ENCODE measurements around the gene LGR4. TPM values are rescaled to one million over a fixed set of nuclear protein-coding genes. Genes with fewer than 3 reads are reported as not detected.

Gene LGR4
- total RNA-seq, 1 donor from 2014 or later: 50.6 TPM

DNA sequence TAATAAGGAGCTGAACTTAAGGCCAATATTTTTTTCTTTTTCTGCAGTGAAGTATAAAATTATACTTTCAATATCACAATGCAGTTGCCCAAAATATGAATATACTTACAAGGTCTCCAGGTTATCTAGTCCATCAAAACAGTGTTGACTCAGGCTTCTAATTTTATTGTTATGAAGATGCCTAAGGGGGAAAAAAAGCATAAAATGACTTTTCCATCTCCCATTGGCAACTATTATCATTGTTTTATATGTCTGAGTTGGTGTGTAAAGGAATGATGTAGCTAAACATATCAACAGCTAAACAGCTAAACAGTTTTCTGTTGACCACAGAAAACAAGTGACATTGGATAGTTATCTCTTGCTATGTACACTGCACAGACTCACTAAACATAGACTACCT lies 88.4 kb downstream of the LGR4 start:
- DNase-seq (ENCODE audit: low spot score): no peak

- no peak for DNase-seq (ENCODE audit: low spot score)
These were observed 88.9 kb downstream of the LGR4 start for GRCh38 chr11:27383645-27384044.

DNA sequence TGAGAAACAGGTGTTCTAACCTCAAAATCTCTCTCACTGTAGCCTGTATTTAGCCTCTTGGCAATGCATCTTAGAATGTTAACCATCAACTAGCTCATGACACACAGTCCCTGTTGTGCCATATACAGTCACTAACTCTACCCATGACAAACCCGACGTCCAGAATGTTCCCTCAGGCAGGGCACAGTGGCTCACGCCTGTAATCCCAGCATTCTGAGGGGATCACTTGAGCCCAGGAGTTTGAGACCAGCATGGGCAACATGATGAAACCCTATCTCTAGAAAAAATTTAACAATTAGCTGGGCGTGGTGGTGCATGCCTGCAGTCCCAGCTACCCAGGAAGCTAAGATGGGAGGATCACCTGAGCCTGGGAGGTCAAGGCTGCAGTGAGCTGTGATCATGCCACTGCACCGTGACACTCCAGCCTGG lies 91.3 kb downstream of the LGR4 start:
- no peak for DNase-seq (ENCODE audit: low spot score)

GRCh38 chr11:27380771-27381170 lies 91.8 kb downstream of the LGR4 start:
- no peak for DNase-seq (ENCODE audit: low spot score)

DNA sequence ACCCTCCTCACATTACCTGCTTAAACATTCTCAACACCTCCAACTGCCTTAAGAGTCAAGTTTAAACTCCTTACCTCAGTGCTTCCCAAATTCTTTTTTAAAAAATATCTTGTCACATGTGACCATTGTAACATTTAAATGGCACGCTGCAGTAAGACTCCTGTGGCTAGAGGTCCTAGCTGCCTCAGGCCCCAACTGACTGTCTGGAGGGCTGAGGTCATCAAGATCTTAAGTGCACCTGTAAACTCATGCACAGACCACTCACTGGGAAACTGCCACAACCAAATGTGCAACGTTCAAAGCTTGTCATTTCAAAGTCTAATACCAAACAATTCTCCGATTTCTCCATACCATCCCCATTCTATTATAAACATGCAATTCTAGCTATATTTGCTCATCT lies 93.1 kb downstream of the LGR4 start:
- no peak for DNase-seq (ENCODE audit: low spot score)

DNA sequence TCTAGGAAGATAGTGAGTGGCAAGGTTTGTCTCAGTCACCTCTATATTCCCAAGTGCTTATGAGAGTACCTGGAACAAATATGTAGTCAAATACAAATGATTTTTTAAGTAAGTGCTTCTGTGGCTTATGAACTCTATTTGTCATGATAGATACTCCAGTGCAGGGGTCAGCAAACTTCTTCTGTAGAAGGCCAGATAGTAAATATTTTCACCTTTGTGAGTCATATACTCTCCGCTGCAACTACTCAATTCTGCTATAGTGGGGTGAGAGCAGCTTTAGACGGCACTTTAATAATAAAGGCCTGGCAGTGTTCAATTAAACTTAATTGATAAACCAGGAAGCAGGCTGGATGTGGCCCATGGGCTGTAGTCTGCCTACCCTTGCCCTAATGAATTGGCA lies 97.2 kb downstream of the LGR4 start:
- no peak for DNase-seq (ENCODE audit: low spot score)

DNA sequence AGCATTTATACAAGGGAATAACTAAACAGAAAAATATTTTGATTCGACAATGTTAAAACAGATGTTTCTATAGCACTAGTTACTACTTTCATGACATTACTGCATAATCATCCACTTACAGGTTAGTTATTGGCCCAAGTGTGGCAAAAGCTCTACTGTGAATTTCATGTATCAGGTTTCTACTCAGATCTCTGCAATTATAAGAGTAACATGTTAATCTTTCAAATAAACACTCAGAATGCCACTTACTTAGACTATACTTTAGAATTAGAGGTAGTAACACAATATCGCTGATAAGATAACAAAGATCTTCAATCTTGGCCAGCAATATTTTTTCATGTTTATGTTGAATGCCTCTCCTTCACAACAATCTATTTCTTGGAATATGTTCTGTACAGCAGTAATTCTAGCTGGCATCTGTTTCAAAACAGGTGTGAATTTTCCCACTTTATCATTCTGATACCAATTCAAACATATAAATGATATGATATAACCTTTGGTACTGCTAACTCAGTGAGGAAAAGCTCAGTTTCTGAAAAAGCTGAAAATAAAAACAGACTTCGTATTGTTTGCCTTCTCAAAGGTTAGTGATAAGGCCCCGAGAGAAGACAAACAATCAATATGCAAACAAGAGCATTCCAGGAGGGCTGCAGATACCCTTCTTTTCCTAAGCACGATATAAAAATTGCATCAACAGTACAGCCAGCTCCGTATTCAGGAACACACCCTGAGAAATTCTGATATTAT lies 98.6 kb downstream of the LGR4 start:
- no peak for DNase-seq (ENCODE audit: low spot score)

GRCh38 chr11:27373392-27373791 lies 99.2 kb downstream of the LGR4 start:
- no peak for DNase-seq (ENCODE audit: low spot score)

DNA sequence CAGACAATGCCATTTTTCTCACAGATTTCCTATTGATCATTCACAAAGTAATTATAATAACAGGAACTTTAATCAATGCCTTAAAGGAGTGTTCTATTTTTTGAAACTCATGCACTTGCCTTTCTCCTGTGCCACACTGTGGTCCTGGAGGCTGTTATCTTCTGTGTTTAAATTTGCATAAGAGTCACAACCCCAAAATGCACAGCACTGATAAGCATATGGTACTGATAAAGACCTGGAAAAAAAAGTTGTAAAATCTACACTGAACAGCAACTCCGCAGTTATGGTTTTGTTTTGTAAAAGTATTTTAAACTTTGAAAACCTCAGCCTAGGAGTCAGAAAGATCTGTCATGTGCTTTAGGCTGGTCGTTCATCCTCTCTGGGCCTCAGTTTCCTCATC lies 100.4 kb downstream of the LGR4 start:
- no peak for DNase-seq (ENCODE audit: low spot score)

GRCh38 chr11:27371489-27371888 lies 101.1 kb downstream of the LGR4 start:
- DNase-seq (ENCODE audit: low spot score): no peak

- DNase-seq (ENCODE audit: low spot score): no peak
These were observed 102.2 kb downstream of the LGR4 start for GRCh38 chr11:27370374-27370773.

- no peak for DNase-seq (ENCODE audit: low spot score)
These were observed 104.7 kb downstream of the LGR4 start for GRCh38 chr11:27367881-27368280.

GRCh38 chr11:27363576-27364117 lies 108.9 kb downstream of the LGR4 start:
- DNase-seq (ENCODE audit: low spot score): no peak

DNA sequence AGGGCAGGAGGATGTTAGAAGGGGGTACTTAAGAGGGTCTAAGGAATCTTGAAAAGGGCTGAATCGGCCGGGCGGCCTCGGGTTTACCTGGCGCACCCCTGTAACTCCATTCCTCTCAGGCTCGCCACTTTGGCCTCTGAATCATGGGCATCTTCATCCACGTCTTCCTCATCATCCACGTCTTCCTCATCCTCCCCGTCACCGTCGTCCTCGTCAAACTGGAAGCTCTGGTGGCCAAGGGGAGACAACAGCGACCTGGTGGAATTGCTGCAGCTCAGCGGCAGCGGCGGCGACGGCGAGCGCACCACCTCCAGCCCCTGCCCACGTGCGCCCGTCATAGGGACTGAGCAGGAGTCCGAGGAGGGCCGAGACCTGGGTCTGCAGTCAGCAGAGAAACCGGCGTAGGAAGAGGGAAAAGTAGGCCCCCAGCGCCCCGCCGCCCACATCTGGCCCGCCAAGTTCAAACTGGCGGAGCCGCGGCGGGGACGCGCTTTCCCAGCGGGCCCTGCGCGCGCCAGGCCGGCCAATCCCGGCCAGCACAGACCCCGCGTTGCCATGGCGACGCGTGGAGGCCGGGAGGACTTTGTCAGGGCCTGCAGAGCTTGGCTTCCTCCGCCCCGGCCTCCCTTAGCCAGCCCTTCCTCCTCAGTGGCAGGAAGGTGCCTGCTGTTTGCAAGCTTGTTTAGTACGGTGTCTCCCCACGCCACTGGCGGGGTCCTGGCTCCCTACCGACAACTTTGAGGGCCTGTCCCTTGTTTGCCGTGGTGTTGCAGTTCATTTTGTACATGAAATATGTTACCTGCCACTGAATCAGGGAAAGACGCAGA lies 109.6 kb downstream of the LGR4 start, which contains the start of gene CCDC34:
Gene CCDC34, minus strand, starts transcription at position 467 of the 827 bp plus-strand sequence. Its CDS starts 21 bp downstream, at position 446.
- DNase-seq (ENCODE audit: low spot score): peak; percentile 95

GRCh38 chr11:27361649-27362431 lies 110.8 kb downstream of the LGR4 start:
- DNase-seq (ENCODE audit: low spot score): no peak

- no peak for DNase-seq (ENCODE audit: low spot score)
These were observed 114.3 kb downstream of the LGR4 start for GRCh38 chr11:27358296-27358695.

DNA sequence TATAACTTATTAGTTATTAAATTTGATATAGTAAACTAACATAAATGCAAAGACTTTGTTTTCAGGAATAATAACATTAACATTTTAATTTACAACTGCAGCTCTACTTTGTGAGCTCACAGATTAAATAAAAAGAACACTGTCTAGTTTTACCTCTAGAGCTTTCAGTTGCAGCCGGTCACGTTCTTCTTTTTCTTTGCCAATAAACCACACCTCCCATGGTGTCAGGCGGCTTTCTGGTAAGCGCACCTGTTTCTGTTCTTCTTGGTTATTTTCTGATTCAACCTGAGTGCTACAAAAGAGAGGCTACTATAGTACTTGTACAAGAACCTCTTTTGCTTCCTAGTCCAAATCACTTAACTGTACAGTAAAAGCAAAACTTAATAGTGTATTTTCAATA lies 115.3 kb downstream of the LGR4 start:
- no peak for DNase-seq (ENCODE audit: low spot score)

DNA sequence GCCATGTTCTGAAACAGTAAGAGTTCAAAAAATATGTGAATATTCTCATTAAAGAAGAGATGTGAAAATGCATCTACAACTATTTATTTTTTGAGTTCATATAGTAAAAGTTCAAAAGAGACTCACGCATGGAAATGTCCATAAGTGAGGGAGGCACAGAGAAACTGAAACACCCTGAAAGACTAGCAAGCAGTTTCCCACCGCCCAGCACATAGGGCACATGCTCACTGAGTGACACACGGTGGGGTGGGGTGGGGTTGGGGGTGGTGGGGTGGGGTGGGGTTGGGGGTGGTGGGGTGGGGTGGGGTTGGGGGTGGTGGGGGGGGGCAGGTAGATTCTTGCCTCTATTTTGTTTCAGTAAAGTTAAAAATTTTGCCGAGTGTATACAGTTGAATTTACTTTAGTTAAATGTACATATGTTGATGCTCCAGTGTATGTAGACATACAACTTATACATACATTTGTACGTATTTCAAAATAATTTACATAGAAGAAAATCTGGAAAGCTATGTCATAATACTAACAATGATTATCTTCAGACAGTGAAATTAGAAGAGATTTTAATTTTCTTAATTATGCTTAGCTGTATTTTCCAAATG lies 115.9 kb downstream of the LGR4 start:
- DNase-seq (ENCODE audit: low spot score): no peak

DNA sequence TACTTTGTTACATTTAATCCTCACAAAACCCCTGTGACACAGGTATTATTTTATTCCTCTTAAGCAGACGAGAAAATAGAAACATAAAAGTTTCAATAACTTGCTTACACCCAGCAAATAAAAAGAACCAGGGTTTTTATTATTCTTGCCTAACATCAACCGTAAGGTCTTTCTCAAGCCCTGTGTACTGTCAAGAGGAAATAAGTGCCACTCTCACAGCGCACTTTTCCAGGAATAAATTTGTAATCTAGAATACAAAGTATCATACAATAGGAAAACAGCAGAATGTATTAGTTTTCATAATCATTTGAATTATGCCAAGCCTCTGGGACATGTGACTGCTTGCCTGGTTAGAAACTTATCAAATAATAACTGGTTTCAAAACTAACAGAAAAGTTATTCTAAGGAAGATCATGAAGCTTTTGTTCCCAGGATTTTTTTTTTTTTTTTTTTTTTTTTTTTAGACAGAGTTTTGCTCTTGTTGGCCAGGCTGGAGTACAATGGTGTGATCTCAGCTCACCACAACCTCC lies 117.0 kb downstream of the LGR4 start:
- no peak for DNase-seq (ENCODE audit: low spot score)

GRCh38 chr11:27354359-27354965 lies 118.1 kb downstream of the LGR4 start:
- no peak for DNase-seq (ENCODE audit: low spot score)

Measured in mesenteric fat pad (tissue), 1 donor.